Endothelial cell (in vitro differentiated cells): Measurements from ENCODE around the gene EGR4. TPM values are rescaled to one million over a fixed set of nuclear protein-coding genes. Genes with fewer than 3 reads are reported as not detected.
A peak's percentile ranks its signal among the peaks of the same experiment; 100 is the strongest.

Source experiments
- DNase-seq: peaks from one replicate; pipeline ENCODE4 v3.0.0; 2021; ENCODE audit warnings: low spot score
- H3K27ac Mint-ChIP-seq: one replicate; pipeline ENCODE4 v1.8.0; 2021; ENCODE audit warnings: mixed read lengths, inconsistent platforms; ENCODE audit not compliant: unreplicated experiment
- H3K27me3 Mint-ChIP-seq: one replicate; pipeline ENCODE4 v1.8.0; 2021; ENCODE audit warnings: mild to moderate bottlenecking, moderate library complexity, mixed read lengths, inconsistent platforms; ENCODE audit not compliant: unreplicated experiment
- H3K36me3 Mint-ChIP-seq: one replicate; pipeline ENCODE4 v1.8.0; 2021; ENCODE audit warnings: mild to moderate bottlenecking, low read depth, mixed read lengths, inconsistent platforms; ENCODE audit not compliant: unreplicated experiment
- H3K4me1 Mint-ChIP-seq: one replicate; pipeline ENCODE4 v1.8.0; 2021; ENCODE audit warnings: mild to moderate bottlenecking, mixed read lengths, inconsistent platforms; ENCODE audit not compliant: unreplicated experiment
- H3K4me3 Mint-ChIP-seq: one replicate; pipeline ENCODE4 v1.8.0; 2021; ENCODE audit warnings: mild to moderate bottlenecking, mixed read lengths, inconsistent platforms; ENCODE audit not compliant: unreplicated experiment
- H3K9me3 Mint-ChIP-seq: one replicate; pipeline ENCODE4 v1.8.0; 2021; ENCODE audit warnings: mixed read lengths, inconsistent platforms; ENCODE audit not compliant: unreplicated experiment
- CTCF ChIP-seq: fragments of 200-600 bp; sonication (generic); IDR thresholded peaks from one replicate; pipeline ENCODE4 v1.5.0; 2021; ENCODE audit warnings: antibody characterized with exemption; ENCODE audit not compliant: unreplicated experiment
- total RNA-seq: library from RNA; stranded (reverse); fragmentation: NEBNext Ultra II Directional; extraction: Animal tissue kit (Norgen Biotek cat#: 25700); gene quantifications from one replicate; pipeline ENCODE4 v1.2.1, GENCODE V29; 2021; ENCODE audit not compliant: unreplicated experiment

The EGR4 gene
- total RNA-seq, 1 donor from 2014 or later, result 0.15 TPM

GRCh38 chr2:73268830-73269685 lies 24.3 kb downstream of the EGR4 start:
- no peak for TF ChIP-seq CTCF
- DNase-seq, result peak; percentile 44
- no peak overlapping the region for H3K4me3 Mint-ChIP-seq
- H3K9me3 Mint-ChIP-seq, result no peaks in the 10 kb centered on the region
- H3K4me1 Mint-ChIP-seq, result peaks cover 16% of the 10 kb centered on the region
- H3K27ac Mint-ChIP-seq, result no peak overlapping the region
- peaks cover 6% of the 10 kb centered on the region for H3K36me3 Mint-ChIP-seq
- H3K27me3 Mint-ChIP-seq, result peaks cover 30% of the 10 kb centered on the region

- H3K36me3 Mint-ChIP-seq, result peaks cover 6% of the 10 kb centered on the region
- no peaks in the 10 kb centered on the region for H3K9me3 Mint-ChIP-seq
Measured at GRCh38 chr2:73268366-73268829, 24.9 kb downstream of the EGR4 start.

GRCh38 chr2:73267008-73267407 lies 26.3 kb downstream of the EGR4 start:
- H3K4me1 Mint-ChIP-seq, result peaks cover 16% of the 10 kb centered on the region
- peaks cover 27% of the 10 kb centered on the region for H3K27me3 Mint-ChIP-seq
- no peak overlapping the region for H3K4me3 Mint-ChIP-seq
- no peak overlapping the region for H3K27ac Mint-ChIP-seq
- no peaks in the 10 kb centered on the region for H3K9me3 Mint-ChIP-seq
- no peak for DNase-seq
- TF ChIP-seq CTCF, result no peak
- H3K36me3 Mint-ChIP-seq, result peaks cover 6% of the 10 kb centered on the region

More at GRCh38 chr2:73268366-73268829, 24.9 kb downstream of the EGR4 start:
- no peak for DNase-seq
- H3K27ac Mint-ChIP-seq, result peak overlapping the region; percentile 6
- H3K27me3 Mint-ChIP-seq, result peaks cover 27% of the 10 kb centered on the region
- peaks cover 16% of the 10 kb centered on the region for H3K4me1 Mint-ChIP-seq
- peak overlapping the region; percentile 33 for H3K4me3 Mint-ChIP-seq
- no peak for TF ChIP-seq CTCF

GRCh38 chr2:73266061-73266901 lies 27.1 kb downstream of the EGR4 start:
- TF ChIP-seq CTCF, result no peak
- Mint-ChIP-seq H3K27ac (no peak overlapping the region), H3K4me1 (peaks cover 16% of the 10 kb centered on the region), H3K9me3 (no peaks in the 10 kb centered on the region), H3K36me3 (peaks cover 10% of the 10 kb centered on the region), H3K27me3 (peaks cover 24% of the 10 kb centered on the region), H3K4me3 (no peak overlapping the region)
- no peak for DNase-seq
